H9 (cell line): Measurements from ENCODE around the gene CFAP410. TPM values are rescaled to one million over a fixed set of nuclear protein-coding genes. Genes with fewer than 3 reads are reported as not detected.

Experiments
- DNase-seq: peaks from one replicate; pipeline ENCODE4 v3.0.0-alpha.2; 2017
- H2AFZ ChIP-seq: one replicate; pipeline ENCODE4 v1.6.1; 2013; ENCODE audit warnings: mild to moderate bottlenecking, low read length, control low read depth, moderate library complexity
- H2AK5ac ChIP-seq: 2 replicates; pipeline ENCODE4 v1.6.1; 2013; ENCODE audit warnings: low read length, control low read depth, mixed read lengths; ENCODE audit not compliant: insufficient read length
- H2BK120ac ChIP-seq: one replicate; pipeline ENCODE4 v1.6.1; 2013; ENCODE audit warnings: low read depth, mild to moderate bottlenecking, low read length, control low read depth, inconsistent platforms; ENCODE audit not compliant: poor library complexity, severe bottlenecking
- H2BK12ac ChIP-seq: 2 replicates; pipeline ENCODE4 v1.6.1; 2013; ENCODE audit warnings: low read length, control low read depth, mixed read lengths, low read depth; ENCODE audit not compliant: insufficient read length
- H2BK15ac ChIP-seq: 2 replicates; pipeline ENCODE4 v1.6.1; 2013; ENCODE audit warnings: low read depth, low read length, control low read depth
- H2BK20ac ChIP-seq: one replicate; pipeline ENCODE4 v1.6.1; 2013; ENCODE audit warnings: low read depth, mild to moderate bottlenecking, low read length, control low read depth, inconsistent platforms; ENCODE audit not compliant: poor library complexity, severe bottlenecking
- H2BK5ac ChIP-seq: 2 replicates; pipeline ENCODE4 v1.6.1; 2013; ENCODE audit warnings: low read length, control low read depth, mixed read lengths; ENCODE audit not compliant: insufficient read length
- H3K14ac ChIP-seq: 2 replicates; pipeline ENCODE4 v1.6.1; 2013; ENCODE audit warnings: low read length, control low read depth; ENCODE audit not compliant: insufficient read depth
- H3K18ac ChIP-seq: 2 replicates; pipeline ENCODE4 v1.6.1; 2013; ENCODE audit warnings: low read depth, mild to moderate bottlenecking, mixed read lengths, low read length, control low read depth; ENCODE audit not compliant: insufficient read length
- H3K23ac ChIP-seq: 2 replicates; pipeline ENCODE4 v1.6.1; 2013; ENCODE audit warnings: low read length, control low read depth, mixed read lengths, low read depth; ENCODE audit not compliant: insufficient read length
- H3K23me2 ChIP-seq: 2 replicates; pipeline ENCODE4 v1.6.1; 2013; ENCODE audit warnings: low read depth, mild to moderate bottlenecking, mixed read lengths, low read length, control low read depth; ENCODE audit not compliant: insufficient read length, poor library complexity, severe bottlenecking
- H3K27ac ChIP-seq: 2 replicates; pipeline ENCODE4 v1.5.1; 2013; ENCODE audit warnings: low read length, control low read depth, mixed read lengths, low read depth; ENCODE audit not compliant: insufficient read length
- H3K27me3 ChIP-seq: 2 replicates; pipeline ENCODE4 v1.6.1; 2013; ENCODE audit warnings: low read length, control low read depth, inconsistent platforms; ENCODE audit not compliant: insufficient read depth
- H3K4ac ChIP-seq: 2 replicates; pipeline ENCODE4 v1.6.1; 2013; ENCODE audit warnings: low read depth, mild to moderate bottlenecking, control low read depth, inconsistent platforms, low read length, moderate library complexity
- H3K4me1 ChIP-seq: 2 replicates; pipeline ENCODE4 v1.6.1; 2013; ENCODE audit warnings: low read length, control low read depth, inconsistent platforms; ENCODE audit not compliant: insufficient read depth
- H3K4me2 ChIP-seq: 2 replicates; pipeline ENCODE4 v1.6.1; 2013; ENCODE audit warnings: low read length, control low read depth, mixed read lengths; ENCODE audit not compliant: insufficient read length, insufficient read depth
- H3K56ac ChIP-seq: 2 replicates; pipeline ENCODE4 v1.6.1; 2013; ENCODE audit warnings: low read depth, mild to moderate bottlenecking, mixed read lengths, low read length, control low read depth; ENCODE audit not compliant: insufficient read length
- H3K79me1 ChIP-seq: 2 replicates; pipeline ENCODE4 v1.6.1; 2013; ENCODE audit warnings: low read depth, mild to moderate bottlenecking, moderate library complexity, low read length, control low read depth, inconsistent platforms; ENCODE audit not compliant: insufficient read depth, poor library complexity, severe bottlenecking
- H3K79me2 ChIP-seq: 2 replicates; pipeline ENCODE4 v1.6.1; 2013; ENCODE audit warnings: low read length, control low read depth, inconsistent platforms; ENCODE audit not compliant: insufficient read depth
- H3K9ac ChIP-seq: 2 replicates; pipeline ENCODE4 v1.6.1; 2013; ENCODE audit warnings: low read length, control low read depth, mixed read lengths; ENCODE audit not compliant: insufficient read length; ENCODE audit errors: extremely low read depth
- H3K9me3 ChIP-seq: one replicate; pipeline ENCODE4 v1.6.1; 2013; ENCODE audit warnings: low read depth, low read length, inconsistent platforms; ENCODE audit not compliant: control insufficient read depth
- H3T11ph ChIP-seq: one replicate; pipeline ENCODE4 v1.6.1; 2013; ENCODE audit warnings: mild to moderate bottlenecking, low read length, control low read depth, inconsistent platforms
- H4K20me1 ChIP-seq: one replicate; pipeline ENCODE4 v1.6.1; 2013; ENCODE audit not compliant: control insufficient read depth, insufficient read length, insufficient read depth
- H4K5ac ChIP-seq: 2 replicates; pipeline ENCODE4 v1.6.1; 2013; ENCODE audit warnings: low read depth, mild to moderate bottlenecking, mixed read lengths, low read length, control low read depth; ENCODE audit not compliant: insufficient read length
- H4K8ac ChIP-seq: replicated peaks from 2 replicates; pipeline ENCODE4 v1.6.1; 2013; ENCODE audit warnings: low read length, control low read depth, mixed read lengths, low read depth; ENCODE audit not compliant: insufficient read length
- H4K91ac ChIP-seq: 2 replicates; pipeline ENCODE4 v1.6.1; 2013; ENCODE audit warnings: low read depth, mild to moderate bottlenecking, moderate library complexity, mixed read lengths, low read length, control low read depth; ENCODE audit not compliant: insufficient read length
- H3K27ac Mint-ChIP-seq, 3 experiments: 2 replicates in 2 of 3; 3 replicates in 1 of 3; pipeline ENCODE4 v1.8.0; 2020 to 2021; ENCODE audit warnings: mixed read lengths in 3 of 3, mild to moderate bottlenecking in 1 of 3, moderate library complexity in 1 of 3
- H3K27me3 Mint-ChIP-seq: 2 replicates; pipeline ENCODE4 v1.8.0; 2021; ENCODE audit warnings: low read depth, mild to moderate bottlenecking, moderate library complexity, mixed read lengths
- H3K36me3 Mint-ChIP-seq, 3 experiments: 2 replicates in 2 of 3; 3 replicates in 1 of 3; pipeline ENCODE4 v1.8.0; 2020 to 2021; ENCODE audit warnings: low read depth in 3 of 3, mixed read lengths in 3 of 3; ENCODE audit not compliant: insufficient read depth in 1 of 3
- H3K4me1 Mint-ChIP-seq, 2 experiments: 2 replicates each; pipeline ENCODE4 v1.8.0; 2020; ENCODE audit warnings: mixed read lengths in 2 of 2
- H3K4me3 Mint-ChIP-seq, 2 experiments: 2 replicates in 1 of 2; 3 replicates in 1 of 2; pipeline ENCODE4 v1.8.0; 2020 to 2021; ENCODE audit warnings: mild to moderate bottlenecking in 2 of 2, mixed read lengths in 2 of 2, moderate library complexity in 1 of 2
- H3K9me3 Mint-ChIP-seq, 2 experiments: 2 replicates in 1 of 2; 3 replicates in 1 of 2; pipeline ENCODE4 v1.8.0; 2020; ENCODE audit warnings: mild to moderate bottlenecking in 2 of 2, mixed read lengths in 2 of 2, moderate library complexity in 1 of 2
- CTCF ChIP-seq: fragments of 200-600 bp; sonication (generic); conservative IDR thresholded peaks from 3 replicates; pipeline ENCODE4 v1.8.0; 2021; ENCODE audit warnings: antibody characterized with exemption, mild to moderate bottlenecking
- WGBS: extraction: QIAGEN DNeasy Blood & Tissue Kit; methylation state at CpG from one replicate; pipeline ENCODE4 v1.1.7; 2013; ENCODE audit warnings: missing lambda C conversion rate, low lambda C conversion rate, mixed read lengths; ENCODE audit not compliant: insufficient read length; ENCODE audit errors: extremely low coverage; 5-methylcytosine and 5-hydroxymethylcytosine counted together
- total RNA-seq: library from RNA; stranded (reverse); gene quantifications from 2 replicates; pipeline ENCODE4 v1.2.1, GENCODE V29; 2021

The CFAP410 gene
- total RNA-seq, 1 experiment from 2014 or later = 17.0 TPM

GRCh38 chr21:44351535-44352252 lies 12.5 kb upstream of the CFAP410 start:
- no peaks in the 10 kb centered on the region for H3K79me1 ChIP-seq
- no peak overlapping the region for H3K4ac ChIP-seq
- no peaks in the 10 kb centered on the region for H3K4me1 ChIP-seq
- no peaks in the 10 kb centered on the region for H3K79me2 ChIP-seq
- H2BK15ac ChIP-seq = no peak overlapping the region
- Mint-ChIP-seq H3K36me3 (no peaks in the 10 kb centered on the region), H3K27ac (no peak overlapping the region; a peak in 1 of 7 replicates), H3K9me3 (no peaks in the 10 kb centered on the region), H3K27me3 (peaks cover 5% of the 10 kb centered on the region), H3K4me3 (no peak overlapping the region), H3K4me1 (peaks cover 0 to 5% of the 10 kb centered on the region in 2 experiments; a peak in 1 of 4 replicates)
- no peaks in the 10 kb centered on the region for H3K9me3 ChIP-seq
- no peak overlapping the region for H3K27ac ChIP-seq
- no peak overlapping the region for H4K5ac ChIP-seq
- H2AFZ ChIP-seq = no peak overlapping the region
- no peak overlapping the region for H3K23ac ChIP-seq
- H4K8ac ChIP-seq = no peak overlapping the region
- H2AK5ac ChIP-seq = no peak overlapping the region
- no peak overlapping the region for H3K14ac ChIP-seq
- H3K9ac ChIP-seq = no peak overlapping the region
- H3T11ph ChIP-seq = no peak overlapping the region
- H2BK5ac ChIP-seq = no peak overlapping the region
- H3K4me2 ChIP-seq = no peak overlapping the region
- no peaks in the 10 kb centered on the region for H3K23me2 ChIP-seq
- no peak overlapping the region for H2BK120ac ChIP-seq
- no peak for TF ChIP-seq CTCF
- no peak overlapping the region for H2BK12ac ChIP-seq
- no peaks in the 10 kb centered on the region for H4K20me1 ChIP-seq
- no peak overlapping the region for H3K56ac ChIP-seq
- H3K27me3 ChIP-seq = no peaks in the 10 kb centered on the region
- no peak overlapping the region for H3K18ac ChIP-seq
- H4K91ac ChIP-seq = no peak overlapping the region
- no peak for DNase-seq
- no peak overlapping the region for H2BK20ac ChIP-seq
- WGBS = no CpG with 5 or more reads among the region's 18 CpGs
